ENCODE measurements around the gene DHDH.

- TF ChIP-seq CTCF (IDR thresholded peaks at IDR 0.05; ENCODE audit: insufficient read depth, low read length, poor library complexity, severe bottlenecking) (no peak), EZH2phosphoT487 (conservative IDR thresholded peaks at IDR 0.05; ENCODE audit: low read length) (no peak)
Observed at GRCh38 chr19:48925240-48925843, 8.2 kb upstream of the DHDH start.
